Lung microvascular endothelial cell (primary cell): ENCODE measurements around the gene CTNND2. TPM values are rescaled to one million over a fixed set of nuclear protein-coding genes. Genes with fewer than 3 reads are reported as not detected.

Source experiments
- DNase-seq, 2 donors: peaks; one replicate each; pipeline versions ENCODE4 v3.0.0 to v3.0.0-alpha.2; 2010; ENCODE audit warnings: low read depth in 2 of 2
- total RNA-seq: library from RNA; depleted of rRNA; stranded (reverse); fragments of >200 nt; gene quantifications from 2 replicates; pipeline ENCODE4 v1.2.1, GENCODE V29; 2014

Gene CTNND2
- total RNA-seq, 1 donor from 2014 or later: not detected

GRCh38 chr5:11177999-11178711 is 726.1 kb downstream of the CTNND2 start:
- no peak for DNase-seq

DNA sequence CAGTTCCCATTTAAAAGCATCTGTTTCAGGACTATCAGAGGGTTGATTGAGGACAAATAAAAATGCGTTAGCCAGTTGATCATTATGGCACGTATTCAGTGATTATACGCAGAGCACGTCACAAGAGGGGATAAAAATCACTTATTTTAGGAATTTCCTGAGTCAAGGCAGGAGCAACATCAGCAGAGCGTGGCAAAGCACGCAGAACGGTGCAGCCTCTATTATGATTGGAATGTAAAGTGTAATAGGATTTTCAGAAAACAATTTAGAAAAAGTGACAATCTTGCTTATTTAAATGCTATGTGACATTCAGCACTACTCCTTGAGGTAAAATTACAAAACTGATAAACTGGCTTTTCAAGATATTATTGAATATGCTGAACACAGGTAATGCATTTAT is 729.7 kb downstream of the CTNND2 start:
- DNase-seq: no peak

GRCh38 chr5:11172484-11172883 is 731.8 kb downstream of the CTNND2 start:
- no peak for DNase-seq

- DNase-seq: no peak
Measured at GRCh38 chr5:11171236-11171635, 733.0 kb downstream of the CTNND2 start.

DNA sequence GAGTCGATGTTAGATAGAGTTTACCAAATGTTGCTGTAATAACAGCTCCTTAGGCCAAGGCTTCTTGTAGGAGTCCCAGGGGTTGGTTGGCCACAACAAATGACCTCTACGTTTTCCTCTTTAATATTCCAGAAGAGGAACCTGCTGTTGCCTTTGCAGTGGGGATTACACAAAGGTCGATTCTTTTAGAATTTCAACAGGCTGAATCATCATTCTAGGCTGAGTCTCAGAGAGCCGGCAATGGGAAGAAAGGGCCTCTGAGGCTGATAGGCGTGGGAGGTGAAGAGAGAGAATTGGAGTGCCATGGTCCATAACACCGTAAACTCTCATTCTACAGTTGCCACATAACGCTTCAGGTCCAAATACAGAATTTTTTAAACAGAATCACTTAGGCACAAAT is 737.3 kb downstream of the CTNND2 start:
- no peak for DNase-seq

- DNase-seq: no peak
Measured at GRCh38 chr5:11164531-11165294, 739.5 kb downstream of the CTNND2 start.

GRCh38 chr5:11157132-11157531 is 747.1 kb downstream of the CTNND2 start:
- DNase-seq: no peak

DNA sequence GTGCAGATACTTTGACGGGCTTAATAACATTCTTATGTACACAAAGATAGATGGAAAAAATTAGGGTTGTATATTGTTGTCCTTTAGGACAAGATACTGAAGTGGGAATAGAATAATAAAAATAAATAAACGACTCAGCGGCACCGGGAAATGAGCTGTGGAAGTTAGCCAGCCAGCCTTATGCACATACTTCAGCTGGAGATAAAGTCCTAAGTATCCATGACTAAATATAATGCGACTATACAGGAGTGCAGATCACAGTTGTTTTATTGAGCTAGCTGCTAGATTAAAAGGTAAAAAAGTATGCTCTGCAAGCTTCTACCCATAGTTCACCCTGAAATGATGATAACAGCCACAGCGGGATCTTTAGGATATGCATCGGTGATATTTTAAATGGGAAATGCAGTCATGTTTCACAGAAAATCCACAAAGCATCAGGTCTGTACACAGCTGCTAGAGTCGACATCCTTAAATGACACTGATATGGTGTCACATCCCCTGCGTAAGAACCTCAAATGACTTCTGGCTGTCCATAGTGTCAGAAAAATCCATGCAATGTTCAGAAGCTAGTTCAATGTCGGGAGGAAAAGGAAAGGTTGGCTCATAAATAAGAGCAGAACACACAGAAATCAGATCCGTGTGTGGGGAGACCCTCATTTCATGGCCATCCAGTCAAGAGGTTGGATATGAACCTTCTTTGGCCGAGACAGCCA is 750.4 kb downstream of the CTNND2 start:
- DNase-seq: no peak

- no peak for DNase-seq
Measured at GRCh38 chr5:11152368-11152767, 751.9 kb downstream of the CTNND2 start.

DNA sequence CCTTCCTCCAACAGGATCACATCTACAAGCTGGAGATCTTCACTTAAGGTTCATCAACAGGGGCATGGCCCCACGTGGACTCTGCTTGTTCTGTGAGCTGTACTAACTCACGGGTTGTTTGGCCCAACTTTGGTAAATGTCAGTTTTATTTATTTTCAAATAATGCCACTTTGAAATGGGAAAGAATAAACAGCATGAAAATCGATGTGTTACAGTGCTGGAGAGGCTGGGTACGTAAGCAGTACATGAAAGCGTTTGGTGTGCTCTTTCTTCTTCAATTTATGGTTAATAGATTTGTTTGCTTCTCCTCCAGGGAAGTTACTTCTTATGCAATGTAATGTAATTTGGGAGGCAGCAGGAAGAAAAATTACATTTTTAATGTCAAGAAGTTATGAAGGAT is 753.3 kb downstream of the CTNND2 start:
- no peak for DNase-seq

GRCh38 chr5:11148810-11149539 is 755.3 kb downstream of the CTNND2 start:
- peak; percentile 4 to 77 for DNase-seq

DNA sequence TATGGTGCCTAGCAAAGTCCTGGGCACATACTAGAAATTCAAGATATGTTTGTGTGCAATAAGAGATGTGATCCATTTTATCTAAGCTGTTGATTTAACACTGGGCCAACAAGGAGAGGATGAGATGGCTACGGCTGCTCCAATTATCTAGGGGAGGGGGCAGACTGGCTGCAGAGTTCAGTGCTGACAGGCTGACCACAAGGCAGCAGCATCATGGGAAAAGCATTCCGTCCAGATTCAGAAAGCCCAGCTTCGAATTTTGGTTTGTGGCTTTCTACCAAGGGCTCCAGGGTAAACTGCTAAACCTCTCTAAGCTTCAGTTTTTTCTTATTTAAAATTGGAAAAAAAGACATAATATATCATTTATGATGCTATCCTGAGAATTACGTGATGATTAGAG is 758.1 kb downstream of the CTNND2 start:
- DNase-seq: no peak

DNA sequence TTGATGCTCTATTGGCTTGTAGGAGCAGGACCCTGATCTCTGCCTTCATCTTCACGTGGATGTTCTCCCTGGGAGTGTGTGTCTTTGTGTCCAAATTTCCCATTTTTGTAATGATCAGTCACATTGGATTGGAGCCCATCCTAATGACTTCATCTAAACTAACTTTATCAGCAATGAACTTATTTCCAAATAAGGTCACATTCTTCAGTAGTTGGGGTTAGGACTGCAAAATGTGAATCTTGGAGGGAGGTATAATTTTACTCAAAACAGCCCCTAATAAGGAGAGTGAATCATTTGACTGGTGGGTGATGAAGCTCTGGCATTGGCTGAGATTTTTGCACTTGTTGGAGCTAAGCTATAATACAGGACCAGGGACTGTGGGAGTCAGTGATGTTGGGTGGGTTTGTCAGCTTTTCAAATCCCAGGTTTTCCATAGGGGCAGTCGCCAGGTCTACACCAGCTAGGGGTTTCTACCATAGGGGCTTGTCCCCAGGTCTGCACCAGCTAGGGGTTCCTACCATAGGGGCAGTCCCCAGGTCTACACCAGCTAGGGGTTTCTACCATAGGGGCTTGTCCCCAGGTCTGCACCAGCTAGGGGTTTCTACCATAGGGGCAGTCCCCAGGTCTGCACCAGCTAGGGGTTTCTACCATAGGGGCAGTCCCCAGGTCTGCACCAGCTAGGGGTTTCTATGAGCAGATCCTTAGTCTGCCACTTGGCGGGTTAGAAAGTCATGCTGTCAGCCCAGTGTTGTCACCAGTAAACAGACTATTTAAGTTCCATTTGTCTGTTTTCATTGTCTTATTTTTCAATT is 760.6 kb downstream of the CTNND2 start:
- no peak for DNase-seq

DNA sequence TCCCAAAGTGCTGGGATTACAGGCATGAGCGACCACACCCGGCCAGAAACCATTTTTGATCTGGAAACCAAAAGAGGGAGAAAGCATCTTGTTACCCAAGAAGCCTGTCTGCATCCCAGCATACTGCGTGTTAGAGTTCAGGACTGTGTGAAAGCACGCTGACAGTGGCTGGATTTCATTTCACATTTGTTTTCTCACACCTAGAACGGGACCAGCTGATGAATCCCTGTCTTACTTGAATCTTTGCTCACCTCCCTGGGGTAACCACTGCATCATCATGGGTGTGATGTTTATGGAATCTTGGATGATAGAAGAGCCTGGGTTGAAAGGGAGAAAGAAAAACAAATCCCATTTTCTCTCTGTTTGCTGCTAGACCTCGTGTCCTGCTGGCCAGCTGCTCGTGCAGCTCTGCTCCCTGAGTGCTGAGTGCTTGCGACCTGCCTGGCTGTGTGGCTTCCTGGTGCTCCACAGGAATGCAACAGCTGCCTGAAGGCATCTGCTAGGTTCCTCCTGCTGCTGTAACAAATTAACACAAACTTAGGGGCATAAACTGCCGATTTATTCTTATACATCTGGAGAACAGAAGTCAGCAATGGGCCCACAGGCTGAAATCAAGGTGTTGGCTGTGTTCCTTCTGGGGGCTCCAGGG is 764.9 kb downstream of the CTNND2 start:
- DNase-seq: no peak

DNA sequence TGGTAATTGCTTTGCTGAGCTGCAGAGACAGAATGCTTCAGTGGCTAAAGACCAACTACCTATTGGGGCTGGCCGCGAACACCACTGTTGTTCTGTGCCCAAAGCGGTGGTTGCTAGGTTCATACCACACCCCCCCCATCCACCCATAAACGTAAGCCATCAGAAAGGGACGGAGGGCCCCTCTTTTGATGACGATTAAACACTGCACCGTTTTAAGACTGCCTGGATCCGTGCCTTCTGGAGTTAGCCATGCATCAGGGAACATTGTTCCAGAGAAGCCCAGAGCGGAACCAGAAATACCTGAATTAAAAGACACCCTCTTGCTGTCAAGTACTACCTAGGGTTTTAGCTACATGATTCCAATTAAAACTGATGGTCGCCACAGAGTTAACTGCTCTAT is 774.1 kb downstream of the CTNND2 start:
- no peak for DNase-seq

DNA sequence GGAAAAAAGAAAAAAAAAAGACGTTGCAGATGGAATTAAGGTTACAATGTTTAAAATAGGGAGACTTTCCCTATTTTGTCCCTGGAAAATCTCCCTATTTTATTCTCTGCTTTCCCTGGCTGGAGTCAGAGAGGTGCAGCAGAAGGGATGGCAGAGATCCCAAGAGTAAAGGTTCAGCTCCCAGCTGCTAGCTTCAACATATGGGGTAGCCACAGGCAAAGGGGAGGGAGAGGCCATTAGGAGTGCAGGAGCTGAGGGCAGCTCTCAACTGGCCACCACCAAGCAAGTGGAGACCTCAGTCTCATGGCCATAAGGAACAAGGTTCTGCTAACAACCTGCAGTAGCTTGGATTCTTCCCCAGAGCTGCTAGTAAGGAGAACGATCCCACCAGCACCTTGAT is 776.2 kb downstream of the CTNND2 start:
- DNase-seq: no peak

DNA sequence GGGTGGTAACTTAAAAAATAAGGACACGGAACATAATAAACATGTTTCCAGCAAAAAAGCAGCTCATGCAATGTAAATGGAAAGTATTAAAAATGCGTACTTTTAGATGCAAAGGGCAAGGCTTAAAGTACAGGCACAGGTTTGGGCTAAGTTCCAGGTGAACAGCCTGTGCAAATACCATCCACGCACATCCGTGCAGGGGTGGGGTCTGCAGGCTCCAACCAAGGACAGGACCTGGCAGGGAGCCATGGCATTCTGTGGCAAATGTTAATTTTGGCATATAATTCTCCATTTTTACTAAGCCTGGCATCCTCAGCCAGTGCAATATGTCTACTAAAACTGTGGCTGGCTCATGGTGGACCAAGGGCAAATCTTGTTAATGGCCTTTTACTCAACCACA is 777.4 kb downstream of the CTNND2 start:
- DNase-seq: no peak

DNA sequence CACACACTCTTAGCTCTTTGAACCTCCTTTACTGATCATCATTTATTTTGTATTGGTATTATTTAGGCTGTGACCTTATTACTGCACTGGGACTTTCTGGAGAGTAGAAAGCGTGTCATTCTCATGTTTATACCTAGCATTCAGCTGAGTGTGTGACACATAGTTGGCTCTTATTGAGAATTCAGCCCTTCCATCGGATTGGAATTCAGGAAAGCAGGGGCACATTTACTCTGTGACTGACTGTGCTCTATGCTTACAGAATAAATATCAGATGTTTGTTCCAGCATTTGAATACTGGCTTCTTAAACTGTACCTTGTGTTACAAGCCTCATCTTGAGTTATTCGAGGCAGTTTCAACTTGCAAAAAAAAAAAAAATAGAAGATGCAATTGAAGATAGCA is 782.4 kb downstream of the CTNND2 start:
- no peak for DNase-seq

GRCh38 chr5:11110128-11110527 is 794.1 kb downstream of the CTNND2 start:
- no peak for DNase-seq

DNA sequence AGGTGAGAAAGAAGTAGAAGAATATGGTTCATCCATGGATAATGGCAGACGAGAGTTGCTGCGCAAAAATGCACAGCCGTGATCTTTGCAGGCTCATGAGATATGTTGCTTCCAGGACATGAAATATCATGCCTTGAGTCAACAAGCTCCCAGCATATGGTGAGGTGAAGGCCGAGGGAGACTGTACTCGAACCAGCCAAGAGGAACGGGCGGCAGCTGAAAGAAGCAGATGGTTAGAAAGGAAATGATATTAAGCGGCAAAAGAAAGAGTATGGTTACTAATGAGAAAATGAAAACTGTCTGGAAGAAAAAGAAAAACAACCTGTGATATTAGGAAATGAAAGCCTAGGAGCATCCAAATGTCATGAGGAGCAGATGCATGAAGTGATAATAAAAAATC is 798.5 kb downstream of the CTNND2 start:
- DNase-seq: no peak
